ENCODE data around the gene FKBP2. TPM values are rescaled to one million over a fixed set of nuclear protein-coding genes. Genes with fewer than 3 reads are reported as not detected.

FKBP2 gene
- total and polyA plus RNA-seq, 4 donors: 65.2 to 397 (median 150) TPM

DNA sequence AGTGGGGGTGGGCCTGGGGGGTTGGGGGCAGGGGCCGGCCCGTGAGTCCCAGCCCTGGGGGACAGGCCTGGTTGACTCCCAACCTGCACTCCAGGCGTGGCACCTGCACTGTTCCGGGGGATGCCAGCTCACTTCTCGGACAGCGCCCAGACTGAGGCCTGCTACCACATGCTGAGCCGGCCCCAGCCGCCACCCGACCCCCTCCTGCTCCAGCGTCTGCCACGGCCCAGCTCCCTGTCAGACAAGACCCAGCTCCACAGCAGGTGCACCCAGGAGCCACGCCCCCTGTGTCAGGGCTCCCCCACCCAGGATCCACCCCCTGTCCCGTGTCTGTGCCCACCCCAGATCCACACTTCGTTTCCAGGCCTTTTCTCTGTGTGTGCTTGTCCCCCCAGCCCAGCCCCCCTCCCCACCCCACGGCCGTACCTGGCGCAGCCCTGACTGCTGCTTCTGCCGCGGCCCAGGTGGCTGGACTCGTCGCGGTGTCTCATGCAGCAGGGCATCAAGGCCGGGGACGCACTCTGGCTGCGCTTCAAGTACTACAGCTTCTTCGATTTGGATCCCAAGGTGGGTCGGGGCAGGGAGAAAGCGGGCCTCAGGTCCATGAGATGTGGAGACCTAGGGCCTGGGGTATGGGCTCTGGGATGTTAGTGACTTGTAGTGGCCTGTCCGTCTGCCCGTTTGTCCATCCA lies 29.6 kb upstream of the FKBP2 start:
- H3K9ac ChIP-seq (ENCODE audit: insufficient read depth in 1 of 2, low read length in 2 of 2): no peak overlapping the region
- ATAC-seq (ENCODE audit: insufficient read depth, low FRiP score) (no peak), DNase-seq (no peak)
- TF ChIP-seq, protein P1, sequence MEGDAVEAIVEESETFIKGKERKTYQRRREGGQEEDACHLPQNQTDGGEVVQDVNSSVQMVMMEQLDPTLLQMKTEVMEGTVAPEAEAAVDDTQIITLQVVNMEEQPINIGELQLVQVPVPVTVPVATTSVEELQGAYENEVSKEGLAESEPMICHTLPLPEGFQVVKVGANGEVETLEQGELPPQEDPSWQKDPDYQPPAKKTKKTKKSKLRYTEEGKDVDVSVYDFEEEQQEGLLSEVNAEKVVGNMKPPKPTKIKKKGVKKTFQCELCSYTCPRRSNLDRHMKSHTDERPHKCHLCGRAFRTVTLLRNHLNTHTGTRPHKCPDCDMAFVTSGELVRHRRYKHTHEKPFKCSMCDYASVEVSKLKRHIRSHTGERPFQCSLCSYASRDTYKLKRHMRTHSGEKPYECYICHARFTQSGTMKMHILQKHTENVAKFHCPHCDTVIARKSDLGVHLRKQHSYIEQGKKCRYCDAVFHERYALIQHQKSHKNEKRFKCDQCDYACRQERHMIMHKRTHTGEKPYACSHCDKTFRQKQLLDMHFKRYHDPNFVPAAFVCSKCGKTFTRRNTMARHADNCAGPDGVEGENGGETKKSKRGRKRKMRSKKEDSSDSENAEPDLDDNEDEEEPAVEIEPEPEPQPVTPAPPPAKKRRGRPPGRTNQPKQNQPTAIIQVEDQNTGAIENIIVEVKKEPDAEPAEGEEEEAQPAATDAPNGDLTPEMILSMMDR (IDR thresholded peaks at IDR 0.05; ENCODE audit: control extremely low read depth, extremely low read depth): no peak
- H3K36me3 ChIP-seq (ENCODE audit: control insufficient read depth in 4 of 4, insufficient read depth in 4 of 4, low read length in 4 of 4): peaks cover 0 to 25% (median 2%) of the 10 kb centered on the region in 4 donors
- 90 to 93% methylated on average over 30 of the region's 30 CpGs for WGBS, 2 donors
- H3K4me3 ChIP-seq: no peak overlapping the region
- no peaks in the 10 kb centered on the region for H3K27me3 ChIP-seq (ENCODE audit: control insufficient read depth in 3 of 3, insufficient read depth in 3 of 3, low read length in 2 of 3)
- H3K9me3 ChIP-seq (ENCODE audit: control insufficient read depth in 4 of 4, insufficient read depth in 3 of 4, low read length in 3 of 4): peaks cover 0 to 2% (median 0%) of the 10 kb centered on the region in 4 donors
- H3K4me1 ChIP-seq (ENCODE audit: control insufficient read depth in 5 of 5, insufficient read depth in 5 of 5, low read length in 5 of 5): peaks cover 0 to 22% (median 0%) of the 10 kb centered on the region in 5 donors
- no peak overlapping the region for H3K27ac ChIP-seq (ENCODE audit: low read depth in 1 of 2, low read length in 1 of 2)

DNA sequence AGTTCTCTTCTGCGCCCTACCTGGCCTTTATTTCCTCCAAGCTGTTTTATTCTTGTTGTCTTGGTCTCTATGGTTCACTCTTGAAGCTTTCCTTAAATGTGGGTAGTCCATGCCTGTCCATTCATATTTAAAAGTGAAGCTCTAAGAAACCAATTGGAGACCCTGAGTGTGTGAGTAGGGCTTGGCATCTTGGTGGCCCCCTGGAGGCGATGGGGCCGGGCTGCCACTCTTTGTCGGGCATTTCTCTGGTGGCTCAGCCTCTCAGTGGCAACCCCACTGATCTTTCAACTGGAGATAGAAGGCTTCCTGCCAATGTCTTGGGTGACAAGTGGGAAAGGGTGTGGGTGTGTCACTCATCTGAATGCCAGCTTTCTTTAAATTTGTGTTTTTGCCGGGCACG lies 24.0 kb upstream of the FKBP2 start:
- no peak overlapping the region for H3K9ac ChIP-seq (ENCODE audit: insufficient read depth in 1 of 2, low read length in 2 of 2)
- H3K36me3 ChIP-seq (ENCODE audit: control insufficient read depth in 4 of 4, insufficient read depth in 4 of 4, low read length in 4 of 4): peaks cover 0 to 36% (median 0%) of the 10 kb centered on the region in 4 donors
- 84 to 89% methylated on average over 6 of the region's 6 CpGs for WGBS, 2 donors
- peaks cover 0 to 3% (median 0%) of the 10 kb centered on the region in 5 donors for H3K4me1 ChIP-seq (ENCODE audit: control insufficient read depth in 5 of 5, insufficient read depth in 5 of 5, low read length in 5 of 5)
- TF ChIP-seq, protein P1 (IDR thresholded peaks at IDR 0.05; ENCODE audit: control extremely low read depth, extremely low read depth): no peak
- ATAC-seq (ENCODE audit: insufficient read depth, low FRiP score) (no peak), DNase-seq (no peak)
- no peak overlapping the region for H3K27ac ChIP-seq (ENCODE audit: low read depth in 1 of 2, low read length in 1 of 2)
- H3K4me3 ChIP-seq: no peak overlapping the region
- H3K9me3 ChIP-seq (ENCODE audit: control insufficient read depth in 4 of 4, insufficient read depth in 3 of 4, low read length in 3 of 4): no peaks in the 10 kb centered on the region
- H3K27me3 ChIP-seq (ENCODE audit: control insufficient read depth in 3 of 3, insufficient read depth in 3 of 3, low read length in 2 of 3): no peaks in the 10 kb centered on the region

GRCh38 chr11:64218628-64219353 lies 22.1 kb upstream of the FKBP2 start:
- no peak overlapping the region for H3K9ac ChIP-seq (ENCODE audit: insufficient read depth in 1 of 2, low read length in 2 of 2)
- no peak overlapping the region for H3K4me3 ChIP-seq
- TF ChIP-seq, protein P1 (IDR thresholded peaks at IDR 0.05; ENCODE audit: control extremely low read depth, extremely low read depth): no peak
- DNase-seq (no peak), ATAC-seq (ENCODE audit: insufficient read depth, low FRiP score) (no peak)
- WGBS, 2 donors: 82 to 89% methylated on average over 11 of the region's 11 CpGs
- H3K36me3 ChIP-seq (ENCODE audit: control insufficient read depth in 4 of 4, insufficient read depth in 4 of 4, low read length in 4 of 4): peaks cover 0 to 41% (median 0%) of the 10 kb centered on the region in 4 donors
- H3K27ac ChIP-seq (ENCODE audit: low read depth in 1 of 2, low read length in 1 of 2): no peak overlapping the region
- H3K27me3 ChIP-seq (ENCODE audit: control insufficient read depth in 3 of 3, insufficient read depth in 3 of 3, low read length in 2 of 3): no peaks in the 10 kb centered on the region
- H3K4me1 ChIP-seq (ENCODE audit: control insufficient read depth in 5 of 5, insufficient read depth in 5 of 5, low read length in 5 of 5): peaks cover 0 to 3% (median 0%) of the 10 kb centered on the region in 5 donors
- H3K9me3 ChIP-seq (ENCODE audit: control insufficient read depth in 4 of 4, insufficient read depth in 3 of 4, low read length in 3 of 4): no peaks in the 10 kb centered on the region
